Measurements from ENCODE around the gene QARS1. TPM values are rescaled to one million over a fixed set of nuclear protein-coding genes. Genes with fewer than 3 reads are reported as not detected.

Gene QARS1
- total RNA-seq, 1 experiment from 2014 or later: 152 TPM

- no peaks in the 10 kb centered on the region for H3K9me3 ChIP-seq
- peaks cover 7% of the 10 kb centered on the region for H3K36me3 ChIP-seq
- peak; percentile 95 for DNase-seq
- H3K4me3 ChIP-seq: peak within 1 kb of the TSS; percentile 81
- H3K27me3 ChIP-seq: no peaks in the 10 kb centered on the region
Measured at GRCh38 chr3:49093853-49094767, 10.4 kb downstream of the QARS1 start, which contains the start of gene QRICH1. TSS of gene QRICH1 (minus strand) at chr3:49094071. CDS start at chr3:49077017, 17,054 bp downstream.

- Histone ChIP-seq H3K36me3 (peaks cover 7% of the 10 kb centered on the region), H3K4me3 (peak overlapping the region; percentile 81), H3K9me3 (no peaks in the 10 kb centered on the region), H3K27me3 (no peaks in the 10 kb centered on the region)
- DNase-seq: peak; percentile 73
Measured at GRCh38 chr3:49092938-49093852, 11.4 kb downstream of the QARS1 start.

- Histone ChIP-seq H3K27me3 (no peaks in the 10 kb centered on the region), H3K36me3 (peaks cover 9% of the 10 kb centered on the region), H3K4me3 (no peak overlapping the region), H3K9me3 (no peaks in the 10 kb centered on the region)
- DNase-seq: no peak
Measured at GRCh38 chr3:49081429-49081828, 23.1 kb downstream of the QARS1 start.

- no peaks in the 10 kb centered on the region for H3K9me3 ChIP-seq
- no peaks in the 10 kb centered on the region for H3K27me3 ChIP-seq
- peaks cover 20% of the 10 kb centered on the region for H3K36me3 ChIP-seq
- no peak for DNase-seq
- H3K4me3 ChIP-seq: no peak overlapping the region
Measured at GRCh38 chr3:49079270-49079669, 25.3 kb downstream of the QARS1 start.

- H3K36me3 ChIP-seq: peaks cover 23% of the 10 kb centered on the region
Measured at GRCh38 chr3:49076646-49077045, 27.9 kb downstream of the QARS1 start.

GRCh38 chr3:49076116-49076515, 28.4 kb downstream of the QARS1 start:
- Histone ChIP-seq H3K9me3 (no peaks in the 10 kb centered on the region), H3K4me3 (no peak overlapping the region), H3K36me3 (peaks cover 25% of the 10 kb centered on the region), H3K27me3 (no peaks in the 10 kb centered on the region)
- no peak for DNase-seq

More at GRCh38 chr3:49076646-49077045, 27.9 kb downstream of the QARS1 start:
- no peak for DNase-seq
- Histone ChIP-seq H3K9me3 (no peaks in the 10 kb centered on the region), H3K4me3 (no peak overlapping the region), H3K27me3 (no peaks in the 10 kb centered on the region)

GRCh38 chr3:49058011-49058410, 46.5 kb downstream of the QARS1 start:
- no peaks in the 10 kb centered on the region for H3K27me3 ChIP-seq
- H3K4me3 ChIP-seq: no peak overlapping the region
- no peak for DNase-seq
- no peaks in the 10 kb centered on the region for H3K9me3 ChIP-seq
- peaks cover 34% of the 10 kb centered on the region for H3K36me3 ChIP-seq

- no peak overlapping the region for H3K4me3 ChIP-seq
- no peaks in the 10 kb centered on the region for H3K9me3 ChIP-seq
- H3K27me3 ChIP-seq: no peaks in the 10 kb centered on the region
- peaks cover 34% of the 10 kb centered on the region for H3K36me3 ChIP-seq
- DNase-seq: no peak
Measured at GRCh38 chr3:49057268-49057667, 47.3 kb downstream of the QARS1 start.

GRCh38 chr3:49054344-49054862, 50.2 kb downstream of the QARS1 start:
- Histone ChIP-seq H3K36me3 (peaks cover 33% of the 10 kb centered on the region), H3K4me3 (no peak overlapping the region), H3K27me3 (no peaks in the 10 kb centered on the region), H3K9me3 (no peaks in the 10 kb centered on the region)
- no peak for DNase-seq

- peaks cover 33% of the 10 kb centered on the region for H3K36me3 ChIP-seq
- no peak overlapping the region for H3K4me3 ChIP-seq
- no peak for DNase-seq
- H3K27me3 ChIP-seq: no peaks in the 10 kb centered on the region
- no peaks in the 10 kb centered on the region for H3K9me3 ChIP-seq
Measured at GRCh38 chr3:49053543-49053942, 51.0 kb downstream of the QARS1 start.

Other genes starting within 250 kb of the QARS1 start
- gene SLC25A20, start 205.9 kb downstream of the QARS1 start, total RNA-seq (2014; rRNA removed; shearing (Covaris generic); ENCODE audit: low replicate concordance): 17.2 and 23.4 TPM in 2 replicates
- gene ARIH2, start 185.9 kb downstream of the QARS1 start, total RNA-seq (2014; rRNA removed; shearing (Covaris generic); ENCODE audit: low replicate concordance): 76.4 and 113 TPM in 2 replicates
- gene P4HTM, start 114.5 kb downstream of the QARS1 start, total RNA-seq (2014; rRNA removed; shearing (Covaris generic); ENCODE audit: low replicate concordance): not detected in 2 replicates
- gene WDR6, start 97.4 kb downstream of the QARS1 start, total RNA-seq (2014; rRNA removed; shearing (Covaris generic); ENCODE audit: low replicate concordance): 72.7 and 77.2 TPM in 2 replicates
- gene DALRD3, start 86.2 kb downstream of the QARS1 start, total RNA-seq (2014; rRNA removed; shearing (Covaris generic); ENCODE audit: low replicate concordance): 15.9 and 18.6 TPM in 2 replicates
- gene NDUFAF3, start 82.6 kb downstream of the QARS1 start, total RNA-seq (2014; rRNA removed; shearing (Covaris generic); ENCODE audit: low replicate concordance): 37.8 and 91.3 TPM in 2 replicates
- gene IMPDH2, start 75.4 kb downstream of the QARS1 start, total RNA-seq (2014; rRNA removed; shearing (Covaris generic); ENCODE audit: low replicate concordance): 304 and 356 TPM in 2 replicates
- 69.4 and 77.3 TPM in 2 replicates for gene QRICH1, start 10.7 kb downstream of the QARS1 start, total RNA-seq (2014; rRNA removed; shearing (Covaris generic); ENCODE audit: low replicate concordance)
- gene USP19, start 16.1 kb upstream of the QARS1 start, total RNA-seq (2014; rRNA removed; shearing (Covaris generic); ENCODE audit: low replicate concordance): 31.5 and 120 TPM in 2 replicates
- gene LAMB2, start 28.3 kb upstream of the QARS1 start, total RNA-seq (2014; rRNA removed; shearing (Covaris generic); ENCODE audit: low replicate concordance): 32.7 and 99.4 TPM in 2 replicates
- gene CCDC71, start 61.6 kb upstream of the QARS1 start, total RNA-seq (2014; rRNA removed; shearing (Covaris generic); ENCODE audit: low replicate concordance): 36.4 and 39.6 TPM in 2 replicates
- gene KLHDC8B, start 66.8 kb upstream of the QARS1 start, total RNA-seq (2014; rRNA removed; shearing (Covaris generic); ENCODE audit: low replicate concordance): 7.6 and 8.8 TPM in 2 replicates
- 1.4 and 2.7 TPM in 2 replicates for gene C3orf62, start 172.5 kb upstream of the QARS1 start, total RNA-seq (2014; rRNA removed; shearing (Covaris generic); ENCODE audit: low replicate concordance)
- gene USP4, start 235.3 kb upstream of the QARS1 start, total RNA-seq (2014; rRNA removed; shearing (Covaris generic); ENCODE audit: low replicate concordance): 22.7 and 30.3 TPM in 2 replicates

Measured in MG63 (cell line).